SW480 (cell line): Measurements from ENCODE around the gene HMOX1.
A peak's percentile ranks its signal among the peaks of the same experiment; 100 is the strongest.
"Not testable (repeated sequence)": the region's sequence is repeated elsewhere in the genome, so short reads cannot be mapped to it uniquely, and the experiment has no call there.

ENCODE experiments used
- DNase-seq: peaks from one replicate; pipeline ENCODE4 v3.0.0-alpha.2; 2016; ENCODE audit warnings: low spot score

Gene HMOX1

DNA sequence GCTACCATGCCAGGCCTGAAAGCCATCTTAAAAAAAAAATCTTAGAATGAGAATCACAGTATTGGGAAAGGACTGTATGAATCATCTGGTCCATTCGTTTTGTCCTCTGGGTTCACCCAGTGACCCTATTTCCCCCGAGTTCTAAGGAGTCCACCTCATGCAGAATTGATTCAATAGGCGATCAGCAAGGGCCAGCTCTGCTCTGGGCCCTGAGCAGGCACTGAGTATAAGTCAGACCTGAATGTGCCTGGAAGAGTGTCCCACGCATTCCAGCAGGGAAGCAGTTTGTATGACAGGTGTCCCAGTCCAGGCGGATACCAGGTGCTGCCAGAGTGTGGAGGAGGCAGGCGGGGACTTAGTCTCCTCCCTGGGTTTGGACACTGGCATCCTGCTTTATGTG is 883 bp upstream of the HMOX1 start:
- DNase-seq = no peak

- no peak for DNase-seq
Measured at GRCh38 chr22:35381424-35382009, 621 bp downstream of the HMOX1 start.

DNA sequence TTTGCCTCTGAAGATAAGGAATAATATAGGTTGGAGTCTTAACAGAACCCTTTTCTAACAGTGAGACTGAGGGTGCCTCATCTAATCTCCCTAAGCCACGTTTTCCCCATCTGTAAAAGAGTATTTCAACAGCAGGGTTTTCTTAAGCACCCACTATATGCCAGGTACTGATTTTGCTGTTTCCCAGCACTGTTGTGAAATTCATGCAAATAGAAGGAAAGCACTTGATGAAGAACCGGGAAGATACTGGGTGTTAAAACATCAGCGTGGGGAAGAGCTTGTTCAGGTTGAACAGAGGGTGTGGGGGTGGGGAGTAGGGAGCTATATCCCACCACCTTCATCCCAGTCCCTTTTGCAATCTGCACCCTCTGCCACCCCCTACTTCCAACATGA is 2.8 kb downstream of the HMOX1 start:
- no peak for DNase-seq

GRCh38 chr22:35384527-35384926 is 3.6 kb downstream of the HMOX1 start:
- no peak for DNase-seq

GRCh38 chr22:35384975-35385588 is 4.2 kb downstream of the HMOX1 start:
- DNase-seq = no peak

- DNase-seq = no peak
Measured at GRCh38 chr22:35386670-35387288, 5.9 kb downstream of the HMOX1 start.

- DNase-seq = no peak
Measured at GRCh38 chr22:35390933-35391332, 10.0 kb downstream of the HMOX1 start.

- DNase-seq = no peak
Measured at GRCh38 chr22:35392357-35392756, 11.5 kb downstream of the HMOX1 start.

DNA sequence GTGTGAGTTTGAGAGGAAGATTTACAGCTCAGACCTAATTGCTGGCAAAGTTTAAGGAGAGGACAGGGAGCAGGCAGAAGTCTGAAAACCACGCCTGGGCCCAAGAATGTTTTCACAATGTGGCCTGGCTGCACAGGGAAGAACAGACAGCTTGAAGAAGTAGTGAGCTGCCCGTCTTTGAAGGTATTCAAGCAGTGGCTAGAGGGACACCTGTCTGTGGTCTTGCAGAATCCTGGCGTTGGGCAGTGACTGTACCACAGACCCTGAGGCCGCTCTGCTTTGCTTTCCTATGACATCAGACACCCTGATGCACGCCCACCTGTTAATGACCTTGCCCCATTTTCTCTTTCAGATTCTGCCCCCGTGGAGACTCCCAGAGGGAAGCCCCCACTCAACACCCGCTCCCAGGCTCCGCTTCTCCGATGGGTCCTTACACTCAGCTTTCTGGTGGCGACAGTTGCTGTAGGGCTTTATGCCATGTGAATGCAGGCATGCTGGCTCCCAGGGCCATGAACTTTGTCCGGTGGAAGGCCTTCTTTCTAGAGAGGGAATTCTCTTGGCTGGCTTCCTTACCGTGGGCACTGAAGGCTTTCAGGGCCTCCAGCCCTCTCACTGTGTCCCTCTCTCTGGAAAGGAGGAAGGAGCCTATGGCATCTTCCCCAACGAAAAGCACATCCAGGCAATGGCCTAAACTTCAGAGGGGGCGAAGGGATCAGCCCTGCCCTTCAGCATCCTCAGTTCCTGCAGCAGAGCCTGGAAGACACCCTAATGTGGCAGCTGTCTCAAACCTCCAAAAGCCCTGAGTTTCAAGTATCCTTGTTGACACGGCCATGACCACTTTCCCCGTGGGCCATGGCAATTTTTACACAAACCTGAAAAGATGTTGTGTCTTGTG is 12.5 kb downstream of the HMOX1 start:
- DNase-seq = no peak

- no peak for DNase-seq
Measured at GRCh38 chr22:35394011-35394312, 13.1 kb downstream of the HMOX1 start.

DNA sequence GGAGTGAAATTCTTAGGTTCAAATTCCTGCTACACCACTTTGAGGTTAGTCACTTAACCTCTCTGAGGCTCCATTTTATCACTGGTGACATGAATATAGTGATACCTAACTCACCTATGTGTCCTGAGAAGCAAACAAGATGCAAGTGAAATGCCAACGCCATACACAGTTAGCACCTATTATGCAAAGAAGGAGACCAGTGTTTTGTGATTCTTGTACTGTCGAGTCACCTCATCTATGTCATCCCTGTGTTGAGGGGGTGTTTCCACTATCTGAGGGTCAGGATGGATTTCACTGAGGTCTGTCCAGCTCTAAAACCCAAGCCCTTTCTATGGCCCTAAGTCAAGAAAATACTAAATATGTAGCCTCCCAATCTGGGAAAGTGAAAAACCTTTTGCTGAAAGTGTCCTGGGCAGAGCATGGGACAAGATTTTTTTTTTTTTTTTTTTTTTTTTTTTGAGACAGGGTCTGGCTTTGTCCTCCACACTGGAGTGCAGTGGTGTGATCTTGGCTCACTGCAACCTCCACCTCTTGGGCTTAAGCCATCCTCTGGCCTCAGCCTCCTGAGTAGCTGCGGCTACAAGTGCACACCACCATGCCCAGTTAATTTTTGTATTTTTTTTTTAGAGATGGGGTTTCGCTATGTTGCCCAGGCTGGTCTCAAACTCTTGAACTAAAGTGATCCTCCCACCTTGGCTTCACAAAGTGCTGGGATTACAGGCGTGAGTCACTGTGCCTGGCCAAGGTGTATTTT is 14.1 kb downstream of the HMOX1 start:
- no peak for DNase-seq

GRCh38 chr22:35396622-35397021 is 15.7 kb downstream of the HMOX1 start:
- DNase-seq = not testable (repeated sequence)

DNA sequence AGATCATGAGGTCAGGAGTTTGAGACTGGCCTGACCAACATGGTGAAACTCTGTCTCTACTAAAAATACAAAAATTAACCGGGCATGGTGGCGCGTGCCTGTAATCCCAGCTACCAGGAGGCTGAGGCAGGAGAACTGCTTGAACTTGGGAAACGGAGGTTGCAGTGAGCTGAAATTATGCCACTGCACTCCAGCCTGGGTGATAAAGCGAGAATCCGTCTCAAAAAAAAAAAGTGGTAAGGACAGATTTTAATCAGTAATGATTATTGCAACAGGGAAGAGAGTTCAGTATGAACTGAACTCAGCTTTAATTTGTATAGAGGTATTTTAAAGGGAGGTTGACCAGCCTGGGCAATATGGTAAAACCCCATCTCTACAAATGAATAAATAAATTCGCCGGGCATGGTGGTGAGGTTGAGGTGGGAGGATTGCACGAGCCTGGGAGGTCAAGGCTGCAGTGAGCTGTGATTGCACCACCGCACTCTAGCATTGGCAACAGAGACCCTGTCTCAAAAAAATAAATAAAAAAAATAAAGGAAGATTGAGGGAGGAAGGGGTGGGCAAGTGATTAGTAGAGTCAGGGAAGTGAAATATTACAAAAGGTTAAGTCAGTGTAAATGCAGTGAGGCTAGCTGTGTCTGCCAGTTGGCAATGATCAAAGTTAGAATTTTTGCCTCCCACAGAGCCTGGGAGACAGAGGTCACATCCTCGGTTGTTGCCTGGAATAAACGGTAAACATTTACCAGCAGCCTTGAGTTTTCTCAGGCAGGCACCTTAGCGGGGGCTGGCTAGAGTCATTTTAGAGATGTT is 16.4 kb downstream of the HMOX1 start:
- no peak for DNase-seq

- DNase-seq = no peak
Measured at GRCh38 chr22:35398591-35398973, 17.7 kb downstream of the HMOX1 start.

GRCh38 chr22:35399114-35399677 is 18.3 kb downstream of the HMOX1 start:
- DNase-seq = no peak

DNA sequence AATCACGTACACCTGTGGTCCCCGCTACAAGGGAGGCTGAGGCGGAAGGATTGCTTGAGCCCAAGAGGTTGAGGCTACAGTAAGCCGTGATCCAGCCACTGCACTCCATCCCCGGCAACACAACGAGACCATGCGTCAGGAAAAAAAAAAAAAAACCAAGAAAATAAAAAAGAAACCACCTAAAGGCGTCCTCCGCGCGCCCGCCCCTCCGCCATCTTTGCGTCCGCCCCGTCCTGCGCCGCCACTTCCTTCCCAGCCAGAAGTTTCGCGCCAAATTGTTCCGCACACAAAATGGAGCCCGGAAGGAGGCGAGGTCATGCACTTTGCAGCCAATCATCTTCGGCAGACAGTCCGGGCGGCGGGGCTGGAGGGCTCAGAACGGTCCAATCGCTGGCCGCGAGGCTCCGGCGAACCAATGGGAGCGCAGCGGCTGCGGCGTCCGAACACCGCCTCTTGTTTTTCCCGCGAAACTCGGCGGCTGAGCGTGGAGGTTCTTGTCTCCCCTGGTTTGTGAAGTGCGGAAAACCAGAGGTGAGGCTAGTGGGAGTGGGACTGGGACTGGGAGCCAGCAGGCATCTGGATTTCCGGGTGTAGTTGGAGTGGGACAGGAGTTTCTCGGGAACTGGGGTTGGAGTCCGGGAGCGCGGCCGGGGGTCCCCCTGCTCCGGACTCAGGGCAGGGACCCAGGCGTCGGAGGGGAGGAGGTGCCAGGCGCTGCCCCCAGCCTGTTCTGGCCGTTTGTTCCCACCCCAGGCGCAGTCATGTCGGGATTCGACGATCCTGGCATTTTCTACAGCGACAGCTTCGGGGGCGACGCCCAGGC is 19.0 kb downstream of the HMOX1 start, which contains the start of gene MCM5:
Gene MCM5 (plus strand): TSS at position 463 of the 823 bp plus-strand sequence. CDS start 299 bp downstream, at position 762.
- DNase-seq = peak; percentile 95

DNA sequence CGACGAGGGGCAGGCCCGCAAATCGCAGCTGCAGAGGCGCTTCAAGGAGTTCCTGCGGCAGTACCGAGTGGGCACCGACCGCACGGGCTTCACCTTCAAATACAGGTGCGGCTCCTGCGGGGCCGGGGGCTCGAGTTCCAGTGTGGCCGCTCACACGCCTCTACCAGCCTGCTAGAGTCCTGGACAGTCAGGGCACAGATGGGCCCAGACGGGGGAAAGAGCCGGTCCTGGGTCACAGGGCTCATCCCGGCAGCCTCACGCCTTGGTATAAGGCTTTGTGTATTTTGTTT is 19.6 kb downstream of the HMOX1 start:
- no peak for DNase-seq

DNA sequence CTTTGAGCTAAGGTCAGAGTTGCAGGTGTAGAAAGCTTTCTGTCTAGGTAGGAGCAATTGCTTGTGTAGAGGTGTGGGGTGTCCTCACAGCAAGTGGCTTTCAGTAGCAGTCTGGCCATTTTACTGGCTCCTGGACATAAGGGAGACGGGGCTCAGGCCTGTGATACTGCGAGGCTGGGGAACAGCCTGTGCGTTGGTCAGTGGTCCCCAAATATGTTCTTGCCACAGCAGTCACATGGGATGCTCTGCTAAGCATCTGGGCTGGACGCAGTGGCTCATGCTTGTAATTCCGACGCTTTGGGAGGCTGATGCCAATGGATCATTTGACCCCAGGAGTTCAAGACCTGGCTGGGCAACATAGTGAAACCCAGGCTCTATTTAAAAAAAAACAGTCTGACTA is 21.0 kb downstream of the HMOX1 start:
- DNase-seq = no peak

DNA sequence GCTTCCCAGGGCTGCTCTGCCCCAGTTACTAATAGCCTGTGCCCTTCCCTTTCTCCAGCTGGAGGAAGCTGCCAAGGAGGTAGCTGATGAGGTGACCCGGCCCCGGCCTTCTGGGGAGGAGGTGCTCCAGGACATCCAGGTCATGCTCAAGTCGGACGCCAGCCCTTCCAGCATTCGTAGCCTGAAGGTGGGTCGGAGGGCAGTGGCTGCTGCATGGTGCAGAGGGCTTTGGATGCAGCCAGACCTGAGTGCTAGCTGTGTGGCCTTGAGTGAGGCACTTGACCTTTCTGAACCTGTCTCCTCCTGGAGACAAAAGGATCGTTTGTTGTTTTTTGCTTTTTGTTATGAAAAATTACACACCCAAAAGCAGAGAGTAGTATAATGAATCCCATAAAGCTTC is 22.5 kb downstream of the HMOX1 start:
- DNase-seq = no peak

DNA sequence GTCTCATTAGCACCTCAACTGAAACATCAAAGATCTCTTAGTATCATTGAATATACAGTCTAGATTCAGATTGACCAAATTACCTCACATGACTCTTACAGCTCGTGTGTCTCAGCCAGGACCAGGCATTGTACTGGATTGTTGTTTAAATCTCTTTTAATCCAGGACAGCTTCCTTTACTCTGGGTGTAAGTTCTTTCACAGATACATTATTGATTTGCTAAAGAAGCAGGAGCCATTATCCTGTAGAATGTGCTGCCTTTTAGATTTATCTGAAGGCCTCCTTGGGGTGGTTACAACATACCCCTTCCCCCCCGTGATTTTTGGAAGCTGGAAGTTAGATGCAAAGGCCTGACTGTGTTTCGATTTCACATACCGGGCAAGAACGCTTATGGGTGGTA is 23.3 kb downstream of the HMOX1 start:
- DNase-seq = no peak
